GM20000 (cell line): Measurements from ENCODE around the gene HSDL2.
"Not testable (repeated sequence)": the region's sequence is repeated elsewhere in the genome, so short reads cannot be mapped to it uniquely, and the experiment has no call there.

Experiments used
- DNase-seq: peaks from one replicate; pipeline ENCODE4 v3.0.0; 2012; ENCODE audit warnings: low spot score
- CTCF ChIP-seq: IDR thresholded peaks from 2 replicates; pipeline ENCODE4 v1.5.1; 2012; ENCODE audit warnings: mild to moderate bottlenecking, control low read depth; ENCODE audit errors: extremely low read depth, missing control alignments

HSDL2 gene

DNA sequence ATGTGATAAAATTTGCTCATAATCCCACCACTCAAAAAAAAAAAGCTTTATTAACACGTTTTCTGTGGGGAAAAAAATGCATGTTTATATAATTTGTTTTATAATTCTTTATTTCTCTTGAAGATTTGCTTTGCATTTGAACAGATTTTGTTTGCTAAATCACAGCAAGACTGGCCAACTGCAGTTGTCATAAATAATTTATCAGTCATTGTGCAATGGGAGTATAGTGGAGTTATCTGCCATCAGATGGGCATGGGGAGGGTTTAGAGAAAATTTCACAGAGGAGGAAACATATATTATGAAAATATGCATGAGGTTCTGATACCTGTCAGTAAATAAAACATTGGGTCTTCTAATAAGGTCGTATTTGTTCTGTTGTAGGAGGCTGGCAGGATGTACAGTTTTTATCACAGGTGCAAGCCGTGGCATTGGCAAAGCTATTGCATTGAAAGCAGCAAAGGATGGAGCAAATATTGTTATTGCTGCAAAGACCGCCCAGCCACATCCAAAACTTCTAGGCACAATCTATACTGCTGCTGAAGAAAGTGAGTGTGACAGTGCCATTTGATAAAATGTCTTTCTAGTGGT, 23.8 kb downstream of the HSDL2 start:
- no peak for TF ChIP-seq CTCF
- no peak for DNase-seq

GRCh38 chr9:112404508-112404932, 24.6 kb downstream of the HSDL2 start:
- TF ChIP-seq CTCF, result no peak
- DNase-seq, result no peak

DNA sequence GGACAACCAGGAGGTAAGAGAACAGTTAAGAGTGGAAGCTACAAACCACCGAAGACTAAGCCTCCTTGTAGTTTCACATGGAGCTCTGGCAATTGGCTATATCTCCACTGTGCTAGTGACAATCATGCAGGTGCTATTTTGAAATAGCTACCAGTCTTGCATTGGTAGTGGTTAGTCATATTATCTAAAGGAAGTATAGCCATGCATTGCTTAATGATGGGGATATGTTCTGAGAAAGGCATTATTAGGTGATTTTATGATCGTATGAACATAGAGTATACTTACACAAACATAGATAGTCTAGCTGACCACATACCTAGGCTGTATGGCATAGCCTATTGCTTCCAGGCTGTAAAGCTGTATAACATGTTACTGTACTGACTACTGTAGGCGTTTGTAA, 28.4 kb downstream of the HSDL2 start:
- DNase-seq, result no peak
- no peak for TF ChIP-seq CTCF

- DNase-seq, result no peak
- TF ChIP-seq CTCF, result no peak
Observed at GRCh38 chr9:112408819-112409218, 28.9 kb downstream of the HSDL2 start.

GRCh38 chr9:112409758-112410157, 29.9 kb downstream of the HSDL2 start:
- TF ChIP-seq CTCF, result no peak
- DNase-seq, result no peak

DNA sequence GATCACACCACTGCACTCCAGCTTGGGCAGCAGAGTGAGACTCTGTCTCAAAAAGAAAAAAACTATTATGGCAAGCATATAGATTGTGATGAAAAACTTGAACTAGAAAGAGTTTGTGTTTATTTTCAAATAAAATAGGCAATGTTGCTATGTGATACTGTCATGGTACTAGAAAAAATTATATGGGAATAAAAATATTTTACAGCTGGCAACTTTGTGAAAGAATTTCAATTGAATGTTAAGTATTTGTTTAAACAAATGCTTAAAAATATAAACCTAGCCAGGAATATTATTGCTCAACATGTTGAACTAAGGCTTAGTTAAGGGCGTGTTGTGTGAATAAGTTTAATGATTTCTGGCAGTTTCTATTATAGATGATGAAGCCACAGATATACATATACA, 31.7 kb downstream of the HSDL2 start:
- TF ChIP-seq CTCF, result no peak
- no peak for DNase-seq

DNA sequence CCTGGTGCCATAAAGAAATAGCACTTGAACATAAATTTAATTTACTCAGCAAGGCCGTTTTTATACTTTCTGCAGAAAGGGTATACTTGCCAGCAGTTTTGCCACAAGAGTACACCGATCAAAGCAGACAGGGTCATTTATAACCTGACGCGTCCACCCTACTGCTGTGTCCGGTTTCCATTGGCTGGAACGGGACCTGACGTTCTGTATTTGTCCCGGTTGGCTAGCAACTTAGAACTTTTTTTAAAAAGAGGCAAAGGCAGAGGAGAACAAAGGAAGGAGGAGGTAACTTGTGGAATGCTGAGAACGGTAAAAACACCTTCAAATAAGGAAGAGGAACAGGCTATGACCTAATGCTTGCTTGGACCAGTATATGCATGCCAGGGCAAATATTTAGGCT, 33.8 kb downstream of the HSDL2 start:
- not testable (repeated sequence) for DNase-seq

DNA sequence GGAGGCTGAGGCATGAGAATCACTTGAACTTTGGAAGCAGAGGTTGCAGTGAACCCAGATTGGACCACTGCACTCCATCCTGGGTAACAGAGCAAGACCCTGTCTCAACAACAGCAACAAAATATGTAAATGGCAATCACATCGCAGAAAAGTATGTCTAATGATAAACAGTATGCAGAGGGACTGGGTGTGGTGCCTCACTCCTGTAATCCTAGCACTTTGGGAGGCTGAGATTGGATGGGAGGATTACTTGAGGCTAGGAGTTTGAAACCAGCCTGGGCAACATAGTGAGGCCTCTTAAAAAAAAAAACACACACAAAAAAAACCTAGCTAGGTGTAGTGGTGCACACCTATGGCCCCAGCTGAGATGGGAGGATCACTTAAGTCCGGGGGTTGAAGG, 40.3 kb downstream of the HSDL2 start:
- DNase-seq, result no peak
- no peak for TF ChIP-seq CTCF
